Left forelimb (tissue), 1 donor: Measurements from ENCODE around the gene PITRM1.

Experiments
- DNase-seq: peaks from one replicate; pipeline ENCODE4 v3.0.0-alpha.2; 2018; ENCODE audit warnings: low spot score

Gene PITRM1

DNA sequence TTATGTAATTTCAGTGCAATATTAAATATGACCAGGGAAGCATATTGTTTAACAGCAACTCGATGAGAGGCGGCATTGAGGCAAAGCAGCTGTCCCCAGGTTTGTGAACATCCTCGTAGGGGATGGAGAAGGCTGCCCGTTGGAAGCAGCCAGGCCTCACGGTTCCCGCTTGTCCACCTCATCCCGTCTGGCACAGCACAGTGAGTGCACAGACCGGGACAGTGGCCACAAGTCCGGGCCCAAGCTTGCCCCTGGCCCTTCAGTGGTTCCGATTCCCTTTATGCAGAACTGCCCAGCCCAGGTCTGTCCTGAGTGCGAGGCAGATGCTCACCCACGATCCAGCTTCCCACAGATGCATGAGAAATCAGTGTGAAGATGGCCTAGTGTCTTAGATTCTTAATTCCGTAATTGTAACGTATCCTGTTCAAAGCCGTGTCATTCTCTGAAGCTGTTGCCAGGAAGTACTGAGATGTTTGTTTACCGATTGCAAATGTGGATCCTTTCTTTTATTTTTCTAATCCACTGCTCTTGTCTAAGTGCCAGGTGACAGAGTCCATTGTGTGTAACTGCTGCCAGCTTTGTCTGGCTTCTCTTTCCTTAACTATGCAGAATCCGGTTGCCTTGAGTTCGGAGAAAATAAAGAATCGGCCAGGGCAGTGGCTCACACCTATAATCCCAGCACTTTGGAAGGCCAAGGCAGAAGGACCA lies 69.7 kb downstream of the PITRM1 start:
- DNase-seq: no peak

DNA sequence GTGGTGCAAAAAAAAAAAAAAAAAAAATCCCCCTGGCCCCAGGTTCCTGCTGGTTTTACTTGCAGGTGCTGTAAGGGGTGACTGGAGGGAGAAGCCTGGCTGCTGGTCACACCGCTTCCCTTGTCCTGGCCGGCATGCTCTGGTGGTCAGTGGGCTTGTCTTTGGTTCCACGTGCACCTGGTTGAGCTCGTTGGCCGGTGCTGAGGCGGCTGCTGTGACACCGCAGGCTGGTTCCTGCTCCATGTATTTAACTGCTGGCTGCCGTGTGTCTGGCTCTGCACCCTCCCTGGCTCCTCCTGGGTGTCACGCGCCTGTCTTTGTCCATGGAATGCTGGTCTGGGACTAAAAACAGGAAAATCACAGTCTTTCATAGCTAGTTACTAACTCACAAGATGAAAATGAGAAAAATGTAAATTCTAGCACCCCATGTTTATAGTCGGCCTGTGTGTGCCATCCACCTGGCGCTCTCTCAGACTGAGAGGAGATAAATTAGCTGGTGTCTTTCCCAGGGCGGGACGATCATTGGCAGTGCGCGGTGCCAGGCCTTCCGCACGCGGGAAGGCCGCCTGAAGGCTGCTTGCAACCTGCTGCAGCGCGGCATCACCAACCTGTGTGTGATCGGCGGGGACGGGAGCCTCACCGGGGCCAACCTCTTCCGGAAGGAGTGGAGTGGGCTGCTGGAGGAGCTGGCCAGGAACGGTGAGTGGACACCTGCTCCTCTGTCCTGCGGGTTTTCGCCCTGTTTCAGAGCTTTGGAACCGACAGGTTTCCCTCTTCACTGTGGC lies 71.5 kb downstream of the PITRM1 start:
- DNase-seq: no peak

DNA sequence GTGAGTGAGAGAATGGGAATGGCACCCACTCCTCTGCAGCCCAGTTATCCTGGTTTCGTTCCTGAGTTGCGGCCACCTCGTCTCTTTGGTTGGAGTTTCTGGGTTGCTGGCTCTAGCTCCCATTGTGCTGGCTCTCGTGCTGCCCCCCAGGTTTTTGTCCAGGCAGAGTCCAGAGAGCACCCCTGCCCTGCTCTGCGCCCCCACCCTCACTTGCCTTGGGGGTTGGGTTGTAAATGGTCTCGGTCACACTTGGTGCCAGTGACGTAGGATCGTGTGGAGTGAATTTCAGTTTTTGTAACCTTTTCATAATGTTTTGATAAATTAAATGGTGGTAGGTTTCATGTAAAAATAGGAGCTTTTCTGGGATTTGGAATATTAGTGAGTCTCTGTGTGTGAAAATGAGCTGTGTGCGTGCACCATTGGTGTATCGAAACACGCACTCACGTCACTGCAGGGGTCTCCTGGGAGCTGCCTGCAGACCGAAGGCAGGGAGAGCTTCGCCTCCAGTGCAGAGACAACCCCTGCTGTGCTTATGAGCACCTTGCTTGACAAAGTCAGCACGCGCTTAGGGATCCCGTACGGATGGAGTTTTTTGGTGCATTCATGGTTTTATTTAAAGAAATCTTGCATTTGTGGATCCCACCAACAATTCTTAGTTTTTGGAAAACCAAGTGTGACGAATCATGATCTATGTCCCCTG lies 72.3 kb downstream of the PITRM1 start:
- no peak for DNase-seq

DNA sequence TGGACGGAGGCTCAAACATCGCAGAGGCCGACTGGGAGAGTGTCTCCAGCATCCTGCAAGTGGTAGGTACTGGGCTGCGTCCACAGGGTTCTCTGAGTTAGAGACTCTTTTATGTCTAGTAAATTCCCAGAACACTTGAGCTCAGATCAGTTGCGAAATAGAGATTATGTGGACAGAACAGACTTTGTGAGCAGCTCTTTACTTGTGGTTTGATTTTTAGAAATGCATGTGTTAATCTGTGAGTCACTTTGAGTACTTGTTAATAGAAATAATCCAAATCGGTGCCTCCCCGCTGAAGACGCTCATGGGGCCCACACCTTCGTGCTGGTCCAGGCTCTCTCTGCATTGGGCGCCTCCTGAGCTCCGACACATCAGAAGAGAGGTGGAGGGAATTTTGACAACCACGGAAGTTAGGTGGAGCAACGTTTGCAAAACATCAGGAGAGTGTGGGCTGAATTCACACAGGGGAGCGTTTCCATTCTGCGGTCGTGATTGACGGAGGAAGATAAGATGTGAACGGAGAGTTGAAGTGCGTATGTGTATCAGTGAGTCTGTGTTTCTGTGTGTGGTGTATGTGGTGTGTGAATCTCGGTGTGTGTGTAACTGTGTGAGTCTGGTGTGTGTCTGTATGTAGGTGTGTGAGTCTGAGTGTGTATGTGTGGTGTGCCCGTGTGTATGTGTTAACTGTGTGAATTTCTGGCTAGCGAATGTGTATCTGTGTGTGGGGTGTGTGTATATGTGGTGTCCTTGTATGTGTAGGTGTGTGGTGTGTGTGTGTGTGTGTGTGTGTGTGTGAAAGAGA lies 73.1 kb downstream of the PITRM1 start:
- no peak for DNase-seq

DNA sequence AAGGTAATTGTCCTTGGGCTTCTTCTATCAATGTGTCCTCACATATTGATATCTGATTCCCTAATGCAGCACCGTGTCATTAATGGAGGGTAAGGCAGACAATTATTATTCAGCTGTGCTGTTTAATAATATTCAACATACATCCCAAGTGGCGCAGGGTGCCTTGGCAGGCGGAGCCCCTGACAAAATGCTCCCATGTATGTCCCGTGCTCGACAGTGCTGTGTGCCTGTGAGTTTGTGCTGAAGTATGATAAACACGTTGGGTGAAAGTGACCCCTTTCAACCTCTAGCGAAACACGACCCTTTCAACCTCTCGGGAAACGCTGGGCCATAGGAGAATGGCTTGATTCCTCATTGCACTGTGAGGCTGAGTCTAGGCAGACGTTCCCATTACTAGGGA lies 73.9 kb downstream of the PITRM1 start:
- DNase-seq: no peak

DNA sequence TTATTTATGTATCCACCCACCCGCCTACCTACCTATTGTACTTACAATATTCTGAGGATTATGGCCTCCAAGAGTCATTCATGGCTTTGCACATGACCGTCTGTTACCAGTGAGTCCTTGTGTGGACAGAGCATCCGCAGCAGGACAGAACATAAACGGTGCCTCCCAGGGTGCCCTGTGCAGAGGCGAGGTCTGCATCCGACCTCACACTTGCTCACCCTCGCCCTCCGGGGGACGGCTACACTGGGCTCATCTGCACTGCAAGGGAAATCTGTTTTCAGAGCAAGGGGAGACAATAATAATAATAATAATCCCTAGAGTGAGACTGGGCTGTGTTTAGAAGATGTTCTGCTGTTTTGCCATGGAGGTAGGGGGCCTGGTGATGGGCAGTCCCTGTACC lies 75.4 kb downstream of the PITRM1 start:
- no peak for DNase-seq

DNA sequence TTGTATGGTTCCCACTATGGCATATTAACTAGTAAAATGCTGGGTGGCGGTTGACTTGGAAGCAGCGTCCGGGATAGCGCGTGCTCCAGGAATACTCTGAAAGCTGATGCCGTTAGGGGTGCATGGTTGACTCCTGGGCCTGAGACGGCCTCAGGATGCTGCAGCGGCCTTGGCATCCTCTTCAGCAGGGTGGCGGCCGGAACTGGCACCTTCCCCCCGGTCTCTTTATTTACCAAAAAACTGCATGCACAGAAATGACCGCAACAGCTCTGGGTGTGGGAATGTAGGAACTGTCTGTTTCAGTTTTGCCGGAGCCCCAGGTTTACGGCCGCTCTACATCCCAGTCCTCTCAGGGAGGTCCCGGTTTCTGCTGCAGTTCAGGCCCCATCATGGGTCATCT lies 76.4 kb downstream of the PITRM1 start:
- no peak for DNase-seq

DNA sequence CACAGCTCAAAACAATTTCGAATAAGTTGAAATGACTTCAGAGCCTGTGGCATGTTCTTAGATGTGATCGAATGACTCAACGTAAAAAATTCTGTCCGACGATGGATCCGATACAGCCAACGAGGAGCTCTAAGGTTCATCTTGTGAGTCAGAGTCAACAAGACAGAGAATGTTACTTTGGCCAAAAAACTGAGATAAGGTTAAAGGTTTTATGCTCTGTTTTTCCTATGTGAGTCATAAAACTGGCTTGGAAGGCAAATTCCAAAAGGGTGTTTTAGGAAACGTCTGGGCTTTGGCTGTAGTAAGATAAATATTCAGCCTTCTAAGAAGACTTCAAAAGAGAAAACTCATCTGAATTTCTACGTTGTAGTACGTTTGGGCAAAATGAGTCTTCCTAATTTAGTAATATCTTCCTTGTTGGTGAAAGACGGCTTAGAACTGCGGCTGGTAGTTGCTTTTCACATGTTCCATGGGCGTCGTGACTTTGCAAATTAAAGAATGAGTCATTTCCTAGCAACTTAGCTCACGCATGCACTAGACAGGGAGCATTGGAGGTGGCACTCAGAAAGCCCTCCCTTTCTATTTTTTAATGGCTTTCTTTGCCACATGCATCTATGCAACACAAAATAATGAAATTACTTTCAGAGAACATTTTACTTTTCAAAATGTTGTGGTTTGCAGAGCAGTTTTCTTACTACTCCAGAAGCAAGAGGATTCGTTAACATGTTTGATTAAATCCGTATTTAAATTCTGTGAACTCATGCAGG lies 77.0 kb downstream of the PITRM1 start:
- no peak for DNase-seq

DNA sequence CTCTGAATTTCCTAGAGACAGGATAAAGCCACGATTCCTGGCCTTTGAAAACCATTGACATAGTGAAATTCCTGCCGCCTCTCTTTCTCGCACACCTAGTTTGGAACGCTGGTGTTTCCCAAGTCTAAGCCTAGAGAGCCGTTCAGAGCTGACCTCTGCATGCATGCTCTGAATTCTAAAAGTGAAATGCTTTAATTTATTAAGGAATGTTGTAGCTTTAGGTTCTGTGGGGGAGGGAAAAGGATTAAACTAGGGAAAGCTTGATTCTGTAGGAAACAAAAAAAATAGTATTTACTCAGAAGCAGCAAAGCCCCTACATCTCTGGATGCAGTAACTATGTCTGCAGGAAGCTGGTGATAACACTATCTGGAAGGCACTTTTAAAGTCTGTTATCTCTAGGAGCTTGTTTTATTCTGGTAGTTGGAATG lies 78.0 kb downstream of the PITRM1 start:
- DNase-seq: no peak

DNA sequence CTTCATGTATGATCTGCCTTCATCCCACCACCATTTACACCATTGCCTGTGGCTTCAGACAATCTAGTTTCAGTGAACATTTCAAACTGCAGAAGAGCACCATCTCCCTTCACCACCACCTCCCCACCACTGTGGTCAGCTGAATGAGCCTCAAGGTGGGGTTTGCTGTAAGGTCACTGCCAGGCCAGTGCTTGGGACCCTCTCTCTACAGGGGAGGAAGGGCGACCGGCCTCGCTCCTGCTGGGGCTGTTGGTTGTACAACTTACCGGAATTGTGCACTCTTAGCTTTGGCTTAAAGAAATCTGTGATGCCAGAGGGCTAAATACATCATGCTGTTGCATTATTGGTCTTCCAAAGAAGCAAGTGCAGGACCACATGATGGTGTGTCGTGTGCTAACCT lies 78.6 kb downstream of the PITRM1 start:
- no peak for DNase-seq

DNA sequence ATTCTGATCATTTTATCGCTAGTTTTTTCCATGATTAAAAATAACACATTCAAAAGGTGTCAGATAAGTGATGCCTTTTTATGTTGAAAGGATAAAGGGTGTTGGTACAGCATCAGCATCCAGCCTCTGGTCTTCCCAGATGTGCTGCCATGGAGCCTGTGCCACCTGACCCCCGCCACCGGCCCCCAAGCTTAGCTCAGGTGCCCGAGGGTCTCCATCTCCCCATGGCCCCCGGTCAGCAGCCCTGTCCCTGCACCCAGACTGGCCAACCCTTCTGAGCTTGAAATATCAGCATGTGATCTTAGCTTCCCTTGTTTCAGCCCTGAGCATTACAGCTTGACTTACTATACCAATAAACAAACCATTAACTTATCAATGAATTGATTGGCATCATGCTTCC lies 80.7 kb downstream of the PITRM1 start:
- no peak for DNase-seq

DNA sequence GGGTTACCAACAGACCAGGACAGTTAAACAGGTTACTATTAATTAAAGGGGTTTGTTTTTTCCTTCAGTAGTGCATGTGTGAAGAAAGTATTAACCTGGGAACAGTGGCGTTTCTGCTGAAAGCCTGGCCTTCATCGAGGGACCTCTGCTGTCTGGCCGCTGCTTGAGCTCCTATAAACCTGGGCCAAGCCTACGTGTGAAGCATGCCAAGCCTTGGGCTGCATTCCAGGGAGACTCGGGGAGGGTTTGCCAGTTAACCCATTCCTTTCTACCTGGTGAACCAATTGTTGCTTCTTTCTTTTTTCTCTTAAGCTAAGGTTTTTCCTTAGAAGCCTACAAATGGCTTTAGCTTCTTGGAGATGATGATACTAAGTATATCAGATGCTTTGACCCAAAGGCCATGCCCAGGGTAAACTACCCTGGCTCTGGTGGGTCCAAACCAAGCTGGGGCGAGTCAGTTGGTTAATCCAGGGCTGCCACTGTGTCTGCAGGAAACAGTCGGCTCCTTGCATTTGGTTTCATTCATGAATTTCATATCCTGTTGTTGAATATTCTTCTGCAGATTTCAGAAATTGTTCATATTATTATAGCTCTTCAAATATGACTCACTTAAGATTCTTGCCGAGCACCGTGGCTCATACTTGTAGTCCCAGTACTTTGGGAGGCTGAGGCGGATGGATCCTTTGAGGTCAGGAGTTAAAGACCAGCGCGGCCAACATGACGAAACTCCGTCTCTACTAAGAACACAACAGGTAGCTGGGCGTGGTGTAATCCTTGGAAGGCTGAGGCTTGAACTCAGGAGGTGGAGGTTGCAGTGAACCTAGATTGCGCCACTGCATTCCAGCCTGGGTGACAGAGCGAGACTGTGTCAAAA lies 81.4 kb downstream of the PITRM1 start:
- no peak for DNase-seq

DNA sequence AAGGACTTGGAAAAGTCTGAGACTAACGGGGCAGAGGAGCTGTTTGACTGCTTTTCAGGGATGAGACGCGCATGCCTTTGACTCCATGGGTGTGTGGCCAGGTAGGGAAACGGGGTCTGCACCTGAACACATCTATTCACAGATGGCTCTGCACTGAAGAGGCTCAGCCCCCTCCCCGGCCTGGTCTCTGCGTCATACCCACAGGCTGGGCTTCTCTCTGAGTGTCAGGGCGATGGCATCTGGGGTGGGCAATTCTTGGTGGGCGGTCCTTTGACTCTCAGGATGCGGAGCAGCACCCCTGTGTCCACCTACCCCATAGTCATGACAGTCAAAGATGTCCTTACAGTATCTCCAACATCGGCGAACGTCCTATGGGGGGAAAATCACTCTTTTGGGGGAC lies 82.2 kb downstream of the PITRM1 start:
- no peak for DNase-seq
